ENCODE measurements around the gene RDX. TPM values are rescaled to one million over a fixed set of nuclear protein-coding genes. Genes with fewer than 3 reads are reported as not detected.
"Not testable (repeated sequence)": the region's sequence is repeated elsewhere in the genome, so short reads cannot be mapped to it uniquely, and the experiment has no call there.

The RDX gene
- total and polyA plus RNA-seq, 2 of the 13 experiments (the other 11 are each of a cell fraction or from before 2014, with no cell fraction given): 20.7 to 63.1 TPM

GRCh38 chr11:110209313-110209694 is 87.1 kb downstream of the RDX start:
- CTCF ChIA-PET (ENCODE audit: low intra/inter-chr PET ratio, low total read pairs); H4K20me1 ChIP-seq (ENCODE audit: insufficient read depth, low read length); in situ Hi-C loops (cut with HindIII; ENCODE audit: extremely low pct_ligation_motif_present, low pct_unique_long_range_greater_than_20kb); H3K9me3 ChIP-seq (ENCODE audit: low read length); H3K27ac ChIP-seq (ENCODE audit: extremely low read length, insufficient read depth, low read length); FAIRE-seq; POLR2A ChIA-PET; H3K27me3 ChIP-seq (ENCODE audit: control insufficient read depth in 1 of 2, insufficient read depth in 2 of 2, low read length in 2 of 2); BruUV-seq (replicated peaks); H2AFZ ChIP-seq (ENCODE audit: low read length); H3K4me1 ChIP-seq (ENCODE audit: insufficient read depth, low read length); H3K36me3 ChIP-seq (replicated peaks in 1 of 2; ENCODE audit: control insufficient read depth in 1 of 2, insufficient read depth in 2 of 2, low read length in 2 of 2); H3K9ac ChIP-seq (ENCODE audit: insufficient read depth, low read depth, low read length); ATAC-seq; H3K79me2 ChIP-seq (ENCODE audit: insufficient read depth, low read length); DNase-seq (ENCODE audit: low spot score): not testable (repeated sequence)
- 0 out of 2 replicates have a peak overlapping the region, but pooled peaks have one; percentile 27 for H3K4me2 ChIP-seq (ENCODE audit: low read depth, low read length)
- intact Hi-C loops (cut with micrococcal nuclease; ENCODE audit: unreplicated experiment): loop anchor here (10.0 kb wide), 1 partner anchor 1235 kb away; no protein-coding TSS in a partner anchor
- 0% methylated on average over 2 of the region's 14 CpGs for WGBS (ENCODE audit: low lambda C conversion rate)
- H3K4me3 ChIP-seq (replicated peaks in 1 of 3; ENCODE audit: insufficient read depth in 1 of 3, low read depth in 2 of 3, low read length in 3 of 3): peak overlapping the region in 2 of 3 experiments; percentile 10 to 33; a peak in 3 of 6 replicates
- TF ChIP-seq ZNF281 (CRISPR knock-in tag; IDR thresholded peaks at IDR 0.05; ENCODE audit: borderline replicate concordance): 0 out of 2 replicates have a peak, but pooled peaks have one; percentile 46
- TF ChIP-seq ARID5B (CRISPR knock-in tag; IDR thresholded peaks at IDR 0.05): peak; percentile 7; the same call in 1 of the 2 replicates

Data from HepG2 (cell line).